Calu3 (cell line): ENCODE measurements around the gene C7orf25. TPM values are rescaled to one million over a fixed set of nuclear protein-coding genes. Genes with fewer than 3 reads are reported as not detected.

ENCODE experiments used
- BruUV-seq: library from RNA; stranded (reverse); fragments of 400-500 nt; replicated peaks from 2 replicates; lab custom pipeline; 2021; lab: Mats Ljungman, UMichigan
- CTCF ChIA-PET: fragments of 300-600 bp; sonication (Branson Sonifier 250); formaldehyde crosslinking; loops from one replicate; lab custom pipeline; 2022; ENCODE audit warnings: antibody characterized with exemption; lab: Charles Lee
- DNase-seq: peaks from one replicate; pipeline ENCODE4 v3.0.0; 2022
- H3K27ac Mint-ChIP-seq: one replicate; pipeline ENCODE4 v1.8.0; 2022; ENCODE audit warnings: mixed read lengths; ENCODE audit not compliant: unreplicated experiment
- H3K27me3 Mint-ChIP-seq: one replicate; pipeline ENCODE4 v1.8.0; 2022; ENCODE audit warnings: mixed read lengths; ENCODE audit not compliant: unreplicated experiment
- H3K36me3 Mint-ChIP-seq: one replicate; pipeline ENCODE4 v1.8.0; 2022; ENCODE audit warnings: mild to moderate bottlenecking, moderate library complexity, mixed read lengths; ENCODE audit not compliant: insufficient read depth, unreplicated experiment
- H3K4me1 Mint-ChIP-seq: one replicate; pipeline ENCODE4 v1.8.0; 2022; ENCODE audit warnings: mild to moderate bottlenecking, low read depth, mixed read lengths; ENCODE audit not compliant: unreplicated experiment
- H3K4me3 Mint-ChIP-seq: one replicate; pipeline ENCODE4 v1.8.0; 2022; ENCODE audit warnings: mild to moderate bottlenecking, low read depth, moderate library complexity, mixed read lengths; ENCODE audit not compliant: unreplicated experiment
- H3K9me3 Mint-ChIP-seq: one replicate; pipeline ENCODE4 v1.8.0; 2022; ENCODE audit warnings: low read depth, mixed read lengths; ENCODE audit not compliant: unreplicated experiment
- intact Hi-C: fragments of 100-400 bp; cut with micrococcal nuclease; formaldehyde crosslinking; loops from one replicate; pipeline ENCODE4 v1.10.0; 2022; ENCODE audit not compliant: unreplicated experiment
- total RNA-seq: library from RNA; stranded (reverse); gene quantifications from 2 replicates; pipeline ENCODE4 v1.2.3, GENCODE V29; 2022
- TF ChIP-seq, protein P1 (sequence below): fragments of 200-600 bp; IDR thresholded peaks from one replicate; pipeline ENCODE4 v1.8.0; 2022; ENCODE audit warnings: antibody characterized with exemption; ENCODE audit not compliant: unreplicated experiment

The C7orf25 gene
- total RNA-seq, 1 experiment from 2014 or later, result 10.4 TPM

DNA sequence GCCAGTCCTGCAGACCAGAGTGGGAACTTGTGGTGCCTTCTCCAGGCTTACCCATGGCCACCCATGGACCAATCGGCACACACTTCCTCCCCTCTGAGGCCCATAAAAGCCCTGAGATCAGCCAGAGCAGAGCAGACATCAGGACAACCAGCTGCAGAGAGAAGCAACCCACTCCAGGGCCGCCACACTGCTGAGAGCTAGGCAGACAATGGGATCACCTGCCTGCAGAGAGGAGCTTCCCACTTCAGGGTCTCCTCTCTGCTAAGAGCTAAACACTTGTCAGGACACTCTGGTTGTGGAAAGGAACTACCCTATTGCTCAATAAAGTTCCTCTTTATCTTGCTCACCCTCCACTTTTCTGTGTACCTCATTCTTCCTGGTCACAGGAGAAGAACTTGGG lies 34.0 kb downstream of the C7orf25 start:
- Mint-ChIP-seq H3K27ac (no peak overlapping the region), H3K4me3 (no peak overlapping the region), H3K4me1 (no peaks in the 10 kb centered on the region), H3K36me3 (no peaks in the 10 kb centered on the region), H3K27me3 (no peaks in the 10 kb centered on the region), H3K9me3 (no peaks in the 10 kb centered on the region)
- CTCF ChIA-PET, result interaction anchor here (1.1 to 1.2 kb wide), 2 partner anchors 25 to 937 kb away, joined by 3 to 6 read pairs; no protein-coding TSS in a partner anchor
- no peak for DNase-seq
- TF ChIP-seq, protein P1, sequence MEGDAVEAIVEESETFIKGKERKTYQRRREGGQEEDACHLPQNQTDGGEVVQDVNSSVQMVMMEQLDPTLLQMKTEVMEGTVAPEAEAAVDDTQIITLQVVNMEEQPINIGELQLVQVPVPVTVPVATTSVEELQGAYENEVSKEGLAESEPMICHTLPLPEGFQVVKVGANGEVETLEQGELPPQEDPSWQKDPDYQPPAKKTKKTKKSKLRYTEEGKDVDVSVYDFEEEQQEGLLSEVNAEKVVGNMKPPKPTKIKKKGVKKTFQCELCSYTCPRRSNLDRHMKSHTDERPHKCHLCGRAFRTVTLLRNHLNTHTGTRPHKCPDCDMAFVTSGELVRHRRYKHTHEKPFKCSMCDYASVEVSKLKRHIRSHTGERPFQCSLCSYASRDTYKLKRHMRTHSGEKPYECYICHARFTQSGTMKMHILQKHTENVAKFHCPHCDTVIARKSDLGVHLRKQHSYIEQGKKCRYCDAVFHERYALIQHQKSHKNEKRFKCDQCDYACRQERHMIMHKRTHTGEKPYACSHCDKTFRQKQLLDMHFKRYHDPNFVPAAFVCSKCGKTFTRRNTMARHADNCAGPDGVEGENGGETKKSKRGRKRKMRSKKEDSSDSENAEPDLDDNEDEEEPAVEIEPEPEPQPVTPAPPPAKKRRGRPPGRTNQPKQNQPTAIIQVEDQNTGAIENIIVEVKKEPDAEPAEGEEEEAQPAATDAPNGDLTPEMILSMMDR, result no peak
- intact Hi-C loops, result no loop called here
- BruUV-seq, result no TSS peak

DNA sequence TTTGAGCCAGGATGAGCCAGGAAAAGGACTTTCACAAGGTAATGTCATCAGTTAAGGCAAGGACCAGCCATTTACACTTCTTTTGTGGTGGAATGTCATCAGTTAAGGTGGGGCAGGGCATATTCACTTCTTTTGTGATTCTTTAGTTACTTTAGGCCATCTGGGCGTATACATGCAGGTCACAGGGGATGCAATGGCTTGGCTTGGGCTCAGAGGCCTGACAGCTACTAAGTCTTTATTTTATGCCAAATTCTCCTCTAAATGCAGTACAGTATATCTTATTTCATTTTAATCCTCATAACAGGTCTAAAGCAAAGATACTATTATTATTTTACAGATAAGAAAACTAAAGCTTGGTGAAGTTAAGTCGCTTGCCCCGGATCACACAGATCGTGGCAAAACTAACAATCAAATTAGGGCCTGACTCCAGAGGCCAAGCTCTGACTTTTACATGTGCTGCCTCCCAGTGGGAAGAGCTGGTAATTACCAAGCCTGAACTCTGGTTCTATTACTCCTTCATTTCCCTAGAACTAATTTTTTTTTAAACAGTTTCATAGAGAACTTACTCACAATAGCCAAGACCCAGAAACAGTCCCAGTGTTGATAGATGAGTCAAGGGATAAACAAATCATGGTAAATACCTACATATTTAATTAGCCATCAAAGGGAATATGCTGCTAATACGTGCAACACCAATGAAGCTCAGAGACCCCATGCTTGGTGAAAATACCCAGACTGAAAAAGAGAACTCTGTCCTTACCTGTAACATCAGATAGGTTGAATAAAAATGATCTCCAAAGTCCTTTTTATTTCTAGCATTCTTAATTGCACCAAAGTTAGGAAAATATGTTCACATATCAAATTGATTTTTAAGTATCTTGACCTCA lies 35.4 kb downstream of the C7orf25 start:
- peak; percentile 83 for DNase-seq
- Mint-ChIP-seq H3K27ac (no peak overlapping the region), H3K9me3 (peaks cover 3% of the 10 kb centered on the region), H3K4me1 (no peaks in the 10 kb centered on the region), H3K36me3 (no peaks in the 10 kb centered on the region), H3K4me3 (no peak overlapping the region), H3K27me3 (no peaks in the 10 kb centered on the region)
- intact Hi-C loops, result loop anchor here (1.0 kb wide), 1 partner anchor 936 kb away; no protein-coding TSS in a partner anchor
- BruUV-seq, result no TSS peak
- CTCF ChIA-PET, result interaction anchor here (0.6 to 1.6 kb wide), 13 partner anchors 11 to 936 kb away, joined by 3 to 10 read pairs (median 4); partner anchors contain the start of genes MRPL32 and PSMA2
- TF ChIP-seq, protein P1, result peak; percentile 74

DNA sequence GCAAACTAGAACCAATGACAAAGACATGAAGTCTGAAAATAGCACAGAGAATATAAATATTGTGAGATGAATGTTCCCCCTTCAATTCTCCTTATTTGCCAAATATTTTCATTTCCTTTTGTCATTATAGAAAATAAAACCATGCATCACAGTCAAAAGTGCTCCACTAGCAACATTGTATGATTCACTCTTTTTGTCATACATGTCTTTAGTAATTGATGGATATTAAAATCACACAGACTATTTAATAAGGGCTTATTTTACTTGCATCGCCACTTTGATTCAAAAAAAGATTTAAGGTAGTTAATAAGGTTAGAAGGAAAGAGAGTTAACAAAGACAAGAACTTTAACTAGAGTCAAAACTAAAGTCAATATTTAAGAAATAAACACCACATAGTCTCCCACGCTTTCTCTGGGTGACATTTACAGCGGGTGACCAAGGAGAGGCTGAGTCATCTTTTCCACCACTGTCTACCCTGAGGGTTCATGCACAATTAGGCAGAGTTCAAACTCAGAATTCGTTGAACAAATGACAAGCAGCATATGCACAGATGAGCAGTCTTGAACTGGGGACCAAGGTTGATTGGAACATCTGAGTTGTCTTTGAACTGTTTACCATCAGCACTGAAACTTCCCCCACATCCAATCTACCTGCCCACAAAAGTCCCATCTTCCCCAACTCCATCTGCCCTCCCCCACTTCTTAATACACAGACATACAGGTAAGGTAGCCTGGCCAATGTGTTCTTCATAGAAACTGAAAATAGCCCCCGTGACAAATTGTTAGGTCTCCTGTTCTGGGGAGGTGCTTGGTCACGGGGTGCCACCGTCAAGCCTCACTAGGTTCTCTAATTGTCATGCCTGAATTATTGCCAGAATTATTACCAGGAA lies 42.5 kb downstream of the C7orf25 start:
- no peak overlapping the region for H3K27ac Mint-ChIP-seq
- peaks cover 8% of the 10 kb centered on the region for H3K9me3 Mint-ChIP-seq
- no peak for DNase-seq
- TF ChIP-seq, protein P1, result no peak
- BruUV-seq, result no TSS peak
- no peaks in the 10 kb centered on the region for H3K4me1 Mint-ChIP-seq
- H3K27me3 Mint-ChIP-seq, result peaks cover 36% of the 10 kb centered on the region
- CTCF ChIA-PET, result no interaction called here
- H3K36me3 Mint-ChIP-seq, result no peaks in the 10 kb centered on the region
- no peak overlapping the region for H3K4me3 Mint-ChIP-seq
- intact Hi-C loops, result no loop called here

DNA sequence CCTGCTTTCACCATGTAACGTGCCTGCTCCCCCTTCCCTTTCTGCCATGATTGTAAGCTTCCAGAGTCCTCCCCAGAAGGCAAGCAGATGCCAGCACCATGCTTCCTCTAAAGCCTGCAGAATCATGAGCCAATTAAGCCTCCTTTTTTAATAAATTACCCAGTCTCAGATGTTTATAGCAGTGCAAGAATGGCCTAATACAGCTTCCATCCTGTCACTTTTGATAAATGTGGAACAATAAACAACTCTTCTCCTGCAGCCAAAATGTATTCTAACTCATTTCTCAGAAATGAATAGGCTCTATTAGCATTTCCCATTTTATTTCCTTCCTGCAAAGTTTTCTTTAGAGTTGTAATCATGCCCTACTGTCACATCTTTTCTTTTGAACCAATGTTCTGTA lies 43.4 kb downstream of the C7orf25 start:
- Mint-ChIP-seq H3K27ac (no peak overlapping the region), H3K4me3 (no peak overlapping the region)

More for the DNA sequence above, 43.4 kb downstream of the C7orf25 start:
- Mint-ChIP-seq H3K27me3 (peaks cover 45% of the 10 kb centered on the region), H3K9me3 (peaks cover 8% of the 10 kb centered on the region), H3K36me3 (no peaks in the 10 kb centered on the region), H3K4me1 (no peaks in the 10 kb centered on the region)
- intact Hi-C loops, result no loop called here
- no TSS peak for BruUV-seq
- no peak for DNase-seq
- CTCF ChIA-PET, result no interaction called here
- TF ChIP-seq, protein P1, result no peak
